HG03460 (cell line): ENCODE measurements around the gene STOX2.

ENCODE experiments used
- ATAC-seq: cut with Tn5 transposase; IDR thresholded peaks from one replicate; pipeline ENCODE4 v1.9.1; 2021; ENCODE audit not compliant: unreplicated experiment

Gene STOX2

DNA sequence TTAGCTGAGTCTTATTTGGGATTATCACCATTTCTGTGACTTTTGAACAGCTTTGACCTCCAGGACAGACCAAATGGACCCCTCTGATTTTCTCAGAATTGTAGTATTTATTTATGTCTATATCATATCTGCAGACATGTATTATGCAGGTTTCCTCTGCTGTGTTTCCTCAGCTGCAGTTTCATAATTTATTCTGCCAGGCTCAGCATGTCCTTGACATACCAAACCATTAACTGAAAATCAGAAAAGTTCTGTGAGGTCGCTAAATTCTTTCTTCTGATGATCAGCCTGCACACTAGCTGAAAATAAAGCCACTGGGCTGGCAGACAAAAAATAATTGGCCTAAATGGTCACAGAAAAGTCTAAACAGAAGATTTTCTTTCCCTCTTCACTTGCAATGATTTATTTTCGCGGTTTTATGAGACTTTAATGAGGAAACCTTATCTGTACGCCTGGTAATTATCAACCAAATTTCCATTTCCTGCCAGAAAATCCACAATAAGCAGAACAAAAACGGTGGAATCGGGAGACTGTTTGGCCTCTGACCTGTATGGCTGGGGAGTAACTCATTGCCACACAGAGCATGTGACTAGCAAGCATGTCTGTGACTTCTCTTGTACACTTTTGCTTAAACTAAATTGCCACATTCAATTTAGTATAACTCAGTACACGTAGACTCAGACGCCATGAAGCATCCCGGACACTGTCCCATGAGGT, 161.6 kb downstream of the STOX2 start:
- ATAC-seq = no peak

GRCh38 chr4:184067931-184068554, 162.9 kb downstream of the STOX2 start:
- ATAC-seq = no peak
